ENCODE measurements around the gene CSTF1.

CSTF1 gene

DNA sequence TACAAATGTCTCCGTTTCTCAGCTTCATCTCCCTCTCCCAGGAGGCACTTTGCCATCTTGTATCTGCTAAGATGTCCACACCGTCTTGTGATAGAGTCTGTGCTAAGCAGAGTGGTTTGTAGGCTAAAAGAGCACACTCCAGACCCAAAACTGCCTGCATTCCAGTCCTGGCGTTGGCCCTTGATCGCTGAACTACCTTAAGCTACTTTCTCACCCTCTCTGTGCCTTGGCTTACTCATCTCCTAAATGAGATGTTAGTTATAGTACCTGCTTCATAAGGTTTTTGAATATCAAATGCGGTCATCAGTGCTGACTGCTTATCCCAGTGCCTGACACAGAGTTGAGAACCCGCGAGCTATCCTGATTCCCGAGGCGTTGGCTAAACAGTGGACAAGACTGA, 33.6 kb downstream of the CSTF1 start:
- H3K23ac ChIP-seq (ENCODE audit: low read length in 2 of 2) = no peak overlapping the region
- DNase-seq = no peak
- no peak overlapping the region for H3K27ac ChIP-seq (ENCODE audit: low read length, poor library complexity, severe bottlenecking)
- no peak overlapping the region for H3K9ac ChIP-seq (ENCODE audit: low read length)
- no peak overlapping the region for H4K8ac ChIP-seq (ENCODE audit: low read length)
- H3K4me1 ChIP-seq (ENCODE audit: control insufficient read depth, insufficient read depth, low read depth, low read length) = peaks cover 18% of the 10 kb centered on the region
- no peak overlapping the region for H3K4me3 ChIP-seq (ENCODE audit: insufficient read depth in 1 of 2, low read depth in 1 of 2, low read length in 2 of 2)
- no peaks in the 10 kb centered on the region for H3K9me3 ChIP-seq (ENCODE audit: control insufficient read depth, low read length)
- peak overlapping the region in 1 of 2 experiments; percentile 65 for H2BK12ac ChIP-seq (ENCODE audit: low read length in 2 of 2)
- no peaks in the 10 kb centered on the region for H3K36me3 ChIP-seq (ENCODE audit: control insufficient read depth in 1 of 2, insufficient read depth in 2 of 2, low read depth in 1 of 2, low read length in 2 of 2)
- H2BK5ac ChIP-seq (ENCODE audit: low read depth, low read length, poor library complexity, severe bottlenecking) = no peak overlapping the region
- 90% methylated on average over 8 of the region's 9 CpGs for WGBS
- H4K91ac ChIP-seq (ENCODE audit: low read length) = no peak overlapping the region
- no peak overlapping the region for H2BK120ac ChIP-seq (ENCODE audit: low read depth, low read length)
- H3K14ac ChIP-seq (ENCODE audit: low read length in 2 of 2) = no peak overlapping the region
- H3K18ac ChIP-seq (ENCODE audit: low read depth in 1 of 2, low read length in 2 of 2) = no peak overlapping the region
- peaks cover 0 to 18% of the 10 kb centered on the region in 2 experiments for H3K27me3 ChIP-seq (ENCODE audit: control insufficient read depth in 1 of 2, insufficient read depth in 1 of 2, low read length in 2 of 2)
- H3K4me2 ChIP-seq (ENCODE audit: low read length, poor library complexity, severe bottlenecking) = no peak overlapping the region
- no peak overlapping the region for H2AK5ac ChIP-seq (ENCODE audit: low read length, severe bottlenecking)
- no peak overlapping the region for H2AFZ ChIP-seq (ENCODE audit: low read depth, low read length)
- H3K79me1 ChIP-seq (replicated peaks; ENCODE audit: low read length, poor library complexity, severe bottlenecking) = no peaks in the 10 kb centered on the region
- H3K4ac ChIP-seq (ENCODE audit: low read depth in 1 of 2, low read length in 2 of 2) = no peak overlapping the region
- no peak overlapping the region for H2BK15ac ChIP-seq (ENCODE audit: low read depth, poor library complexity, severe bottlenecking)

DNA sequence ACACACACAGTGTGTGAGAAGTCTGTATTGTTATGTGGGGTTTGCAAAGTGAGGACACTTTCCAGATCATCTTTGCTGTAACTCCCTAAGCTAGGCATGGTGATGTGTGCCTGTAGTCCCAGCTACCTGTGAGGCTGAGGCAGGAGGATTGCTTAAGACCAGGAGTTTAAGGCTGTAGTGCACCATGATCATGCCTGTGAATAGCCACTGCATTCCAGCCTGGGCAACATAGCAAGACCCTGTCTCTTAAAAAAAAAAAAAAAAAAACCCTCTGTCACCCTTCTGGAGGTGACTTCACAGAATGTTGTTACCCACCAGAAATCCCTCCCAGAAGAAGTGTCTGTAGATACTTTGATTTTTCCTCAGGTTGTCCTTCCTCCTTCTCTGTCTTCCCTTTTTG, 34.5 kb downstream of the CSTF1 start:
- Histone ChIP-seq H4K91ac (ENCODE audit: low read length) (no peak overlapping the region), H3K18ac (ENCODE audit: low read depth in 1 of 2, low read length in 2 of 2) (no peak overlapping the region), H3K4me1 (ENCODE audit: control insufficient read depth, insufficient read depth, low read depth, low read length) (peaks cover 14% of the 10 kb centered on the region), H4K8ac (ENCODE audit: low read length) (no peak overlapping the region), H3K27ac (ENCODE audit: low read length, poor library complexity, severe bottlenecking) (no peak overlapping the region), H3K23ac (ENCODE audit: low read length in 2 of 2) (no peak overlapping the region), H2BK12ac (ENCODE audit: low read length in 2 of 2) (no peak overlapping the region), H3K36me3 (ENCODE audit: control insufficient read depth in 1 of 2, insufficient read depth in 2 of 2, low read depth in 1 of 2, low read length in 2 of 2) (no peaks in the 10 kb centered on the region), H2AFZ (ENCODE audit: low read depth, low read length) (no peak overlapping the region), H3K4me3 (ENCODE audit: insufficient read depth in 1 of 2, low read depth in 1 of 2, low read length in 2 of 2) (no peak overlapping the region), H3K9me3 (ENCODE audit: control insufficient read depth, low read length) (no peaks in the 10 kb centered on the region), H3K9ac (ENCODE audit: low read length) (no peak overlapping the region), H3K14ac (ENCODE audit: low read length in 2 of 2) (no peak overlapping the region), H3K4me2 (ENCODE audit: low read length, poor library complexity, severe bottlenecking) (no peak overlapping the region), H3K4ac (ENCODE audit: low read depth in 1 of 2, low read length in 2 of 2) (no peak overlapping the region), H2BK120ac (ENCODE audit: low read depth, low read length) (no peak overlapping the region), H3K27me3 (ENCODE audit: control insufficient read depth in 1 of 2, insufficient read depth in 1 of 2, low read length in 2 of 2) (peaks cover 0 to 18% of the 10 kb centered on the region in 2 experiments), H2AK5ac (ENCODE audit: low read length, severe bottlenecking) (no peak overlapping the region), H2BK15ac (ENCODE audit: low read depth, poor library complexity, severe bottlenecking) (no peak overlapping the region), H3K79me1 (replicated peaks; ENCODE audit: low read length, poor library complexity, severe bottlenecking) (no peaks in the 10 kb centered on the region), H2BK5ac (ENCODE audit: low read depth, low read length, poor library complexity, severe bottlenecking) (no peak overlapping the region)
- no peak for DNase-seq

DNA sequence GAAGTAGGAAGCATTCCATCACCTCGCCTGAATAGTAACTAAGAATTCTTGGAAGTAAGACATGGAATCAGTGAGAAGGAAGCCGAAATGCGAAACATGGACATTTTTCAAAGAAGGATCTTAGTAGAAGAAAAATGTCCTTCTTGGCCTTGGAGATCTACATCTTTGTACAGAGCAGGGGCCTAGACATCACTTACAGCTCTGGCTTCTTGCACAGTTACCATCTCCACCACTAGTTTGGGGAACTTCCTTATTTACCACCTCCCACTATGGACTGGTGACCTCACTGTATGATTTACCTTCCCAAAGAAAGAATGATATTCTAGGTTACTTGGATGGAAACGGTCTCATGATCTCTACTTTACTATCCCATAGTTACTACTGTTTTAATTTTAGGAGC, 35.4 kb downstream of the CSTF1 start:
- no peak overlapping the region for H3K18ac ChIP-seq (ENCODE audit: low read depth in 1 of 2, low read length in 2 of 2)
- no peak overlapping the region for H2BK5ac ChIP-seq (ENCODE audit: low read depth, low read length, poor library complexity, severe bottlenecking)
- no peak overlapping the region for H2AK5ac ChIP-seq (ENCODE audit: low read length, severe bottlenecking)
- no peaks in the 10 kb centered on the region for H3K9me3 ChIP-seq (ENCODE audit: control insufficient read depth, low read length)
- no peak overlapping the region for H3K4ac ChIP-seq (ENCODE audit: low read depth in 1 of 2, low read length in 2 of 2)
- H2BK15ac ChIP-seq (ENCODE audit: low read depth, poor library complexity, severe bottlenecking) = no peak overlapping the region
- no peak overlapping the region for H3K14ac ChIP-seq (ENCODE audit: low read length in 2 of 2)
- no peak overlapping the region for H2AFZ ChIP-seq (ENCODE audit: low read depth, low read length)
- no peak overlapping the region for H4K91ac ChIP-seq (ENCODE audit: low read length)
- H3K36me3 ChIP-seq (ENCODE audit: control insufficient read depth in 1 of 2, insufficient read depth in 2 of 2, low read depth in 1 of 2, low read length in 2 of 2) = no peaks in the 10 kb centered on the region
- no peaks in the 10 kb centered on the region for H3K79me1 ChIP-seq (replicated peaks; ENCODE audit: low read length, poor library complexity, severe bottlenecking)
- no peak overlapping the region for H3K9ac ChIP-seq (ENCODE audit: low read length)
- H3K23ac ChIP-seq (ENCODE audit: low read length in 2 of 2) = no peak overlapping the region
- 90% methylated on average over 3 of the region's 4 CpGs for WGBS
- no peak overlapping the region for H2BK120ac ChIP-seq (ENCODE audit: low read depth, low read length)
- H3K4me3 ChIP-seq (ENCODE audit: insufficient read depth in 1 of 2, low read depth in 1 of 2, low read length in 2 of 2) = no peak overlapping the region
- H3K27ac ChIP-seq (ENCODE audit: low read length, poor library complexity, severe bottlenecking) = no peak overlapping the region
- DNase-seq = no peak
- peaks cover 0 to 22% of the 10 kb centered on the region in 2 experiments for H3K27me3 ChIP-seq (ENCODE audit: control insufficient read depth in 1 of 2, insufficient read depth in 1 of 2, low read length in 2 of 2)
- H4K8ac ChIP-seq (ENCODE audit: low read length) = no peak overlapping the region
- no peak overlapping the region for H2BK12ac ChIP-seq (ENCODE audit: low read length in 2 of 2)
- H3K4me2 ChIP-seq (ENCODE audit: low read length, poor library complexity, severe bottlenecking) = no peak overlapping the region
- H3K4me1 ChIP-seq (ENCODE audit: control insufficient read depth, insufficient read depth, low read depth, low read length) = peaks cover 11% of the 10 kb centered on the region

DNA sequence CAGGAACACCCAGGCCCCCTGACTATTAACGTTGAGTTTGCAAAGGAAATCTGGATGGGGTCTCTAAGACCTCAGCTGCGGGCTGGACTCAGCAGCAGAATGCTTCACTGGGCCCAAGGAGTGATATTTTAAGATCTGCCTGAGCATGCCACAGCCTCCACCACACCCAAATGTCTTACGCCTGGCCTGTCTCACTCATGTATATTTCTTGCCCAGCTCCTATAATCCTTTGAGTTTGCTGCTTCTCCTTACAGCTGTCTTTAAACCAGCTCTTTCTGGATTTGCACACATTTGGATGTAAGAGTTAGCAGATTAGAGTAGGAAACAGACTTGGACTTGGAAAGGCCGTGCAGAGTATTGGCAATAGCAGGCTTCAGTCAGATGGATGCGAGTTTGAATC, 36.0 kb downstream of the CSTF1 start:
- Histone ChIP-seq H3K14ac (ENCODE audit: low read length in 2 of 2) (no peak overlapping the region), H3K79me1 (replicated peaks; ENCODE audit: low read length, poor library complexity, severe bottlenecking) (no peaks in the 10 kb centered on the region), H3K4me1 (ENCODE audit: control insufficient read depth, insufficient read depth, low read depth, low read length) (peaks cover 9% of the 10 kb centered on the region), H4K8ac (ENCODE audit: low read length) (no peak overlapping the region), H3K27ac (ENCODE audit: low read length, poor library complexity, severe bottlenecking) (no peak overlapping the region), H3K4ac (ENCODE audit: low read depth in 1 of 2, low read length in 2 of 2) (no peak overlapping the region), H2BK5ac (ENCODE audit: low read depth, low read length, poor library complexity, severe bottlenecking) (no peak overlapping the region), H3K4me3 (ENCODE audit: insufficient read depth in 1 of 2, low read depth in 1 of 2, low read length in 2 of 2) (no peak overlapping the region), H2AFZ (ENCODE audit: low read depth, low read length) (no peak overlapping the region), H3K27me3 (ENCODE audit: control insufficient read depth in 1 of 2, insufficient read depth in 1 of 2, low read length in 2 of 2) (peaks cover 0 to 22% of the 10 kb centered on the region in 2 experiments), H3K18ac (ENCODE audit: low read depth in 1 of 2, low read length in 2 of 2) (peak overlapping the region in 1 of 2 experiments; percentile 38), H3K9me3 (ENCODE audit: control insufficient read depth, low read length) (no peaks in the 10 kb centered on the region), H3K4me2 (ENCODE audit: low read length, poor library complexity, severe bottlenecking) (no peak overlapping the region), H2BK15ac (ENCODE audit: low read depth, poor library complexity, severe bottlenecking) (no peak overlapping the region), H2AK5ac (ENCODE audit: low read length, severe bottlenecking) (no peak overlapping the region), H2BK120ac (ENCODE audit: low read depth, low read length) (no peak overlapping the region), H2BK12ac (ENCODE audit: low read length in 2 of 2) (peak overlapping the region in 1 of 2 experiments; percentile 10), H3K36me3 (ENCODE audit: control insufficient read depth in 1 of 2, insufficient read depth in 2 of 2, low read depth in 1 of 2, low read length in 2 of 2) (no peaks in the 10 kb centered on the region), H4K91ac (ENCODE audit: low read length) (no peak overlapping the region), H3K23ac (ENCODE audit: low read length in 2 of 2) (no peak overlapping the region), H3K9ac (ENCODE audit: low read length) (no peak overlapping the region)
- 95% methylated on average over 5 of the region's 5 CpGs for WGBS
- DNase-seq = no peak
